Stimulated activated CD4-positive, alpha-beta T cell treated with anti-CD3 and anti-CD28 coated beads, Interleukin-1b, Interleukin-23, amount 100 ng/mL, for 1 hour (primary cell): ENCODE results near the gene HOXD3.

ENCODE experiments used
- DNase-seq, 2 donors: peaks; one replicate each; pipeline ENCODE4 v3.0.0-alpha.2; 2020; ENCODE audit warnings: low read depth in 2 of 2

The HOXD3 gene

DNA sequence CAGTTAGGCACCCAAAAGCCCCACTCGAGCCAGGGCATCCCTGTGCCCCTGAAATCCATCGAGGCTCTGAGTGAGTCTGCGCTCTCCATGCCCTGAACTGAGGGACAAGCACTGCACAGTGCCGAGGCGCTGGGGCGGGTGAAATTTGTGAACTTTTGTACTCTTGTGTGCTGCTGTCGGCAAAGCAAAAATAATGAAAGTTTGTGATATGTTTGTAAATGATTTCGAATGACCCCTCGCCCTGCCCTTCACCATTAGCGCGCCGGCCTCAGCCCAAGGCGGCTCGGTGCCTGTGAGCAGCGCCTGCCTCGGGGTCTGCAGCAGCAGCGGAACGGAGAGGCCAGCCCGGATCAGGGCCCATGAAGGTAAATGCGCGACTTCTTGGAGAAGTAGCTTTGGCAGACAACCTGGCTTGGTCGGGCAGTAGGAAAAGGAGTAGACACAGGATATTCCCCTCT lies 7.6 kb upstream of the HOXD3 start:
- no peak for DNase-seq

DNA sequence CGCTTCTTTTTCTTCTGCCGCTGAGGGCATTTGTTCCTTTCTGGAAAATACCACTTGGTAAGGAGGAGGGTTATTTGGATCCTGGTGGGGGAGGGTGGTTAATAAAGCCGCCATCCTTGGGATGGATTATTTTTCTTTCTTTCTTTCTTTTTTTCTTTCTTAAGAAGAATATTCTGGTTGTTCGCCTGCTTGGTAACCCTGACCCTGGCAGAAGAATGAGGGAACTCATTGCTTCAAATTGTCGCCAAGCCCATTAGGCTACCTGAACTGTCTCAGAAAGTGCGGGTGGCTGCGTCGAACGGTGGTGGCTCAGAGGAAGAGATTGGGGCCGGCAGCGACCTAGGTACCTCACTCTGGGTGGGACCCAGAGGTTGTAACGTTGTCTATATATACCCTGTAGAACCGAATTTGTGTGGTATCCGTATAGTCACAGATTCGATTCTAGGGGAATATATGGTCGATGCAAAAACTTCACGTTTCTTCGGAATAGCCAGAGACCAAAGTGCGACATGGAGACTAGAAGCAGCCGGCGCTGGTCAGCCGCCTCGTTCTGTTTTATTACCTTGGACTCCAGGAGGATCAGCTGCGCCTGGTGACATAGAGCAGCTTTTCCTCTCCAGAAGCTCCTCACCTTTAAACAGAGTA lies 7.0 kb upstream of the HOXD3 start:
- no peak for DNase-seq

DNA sequence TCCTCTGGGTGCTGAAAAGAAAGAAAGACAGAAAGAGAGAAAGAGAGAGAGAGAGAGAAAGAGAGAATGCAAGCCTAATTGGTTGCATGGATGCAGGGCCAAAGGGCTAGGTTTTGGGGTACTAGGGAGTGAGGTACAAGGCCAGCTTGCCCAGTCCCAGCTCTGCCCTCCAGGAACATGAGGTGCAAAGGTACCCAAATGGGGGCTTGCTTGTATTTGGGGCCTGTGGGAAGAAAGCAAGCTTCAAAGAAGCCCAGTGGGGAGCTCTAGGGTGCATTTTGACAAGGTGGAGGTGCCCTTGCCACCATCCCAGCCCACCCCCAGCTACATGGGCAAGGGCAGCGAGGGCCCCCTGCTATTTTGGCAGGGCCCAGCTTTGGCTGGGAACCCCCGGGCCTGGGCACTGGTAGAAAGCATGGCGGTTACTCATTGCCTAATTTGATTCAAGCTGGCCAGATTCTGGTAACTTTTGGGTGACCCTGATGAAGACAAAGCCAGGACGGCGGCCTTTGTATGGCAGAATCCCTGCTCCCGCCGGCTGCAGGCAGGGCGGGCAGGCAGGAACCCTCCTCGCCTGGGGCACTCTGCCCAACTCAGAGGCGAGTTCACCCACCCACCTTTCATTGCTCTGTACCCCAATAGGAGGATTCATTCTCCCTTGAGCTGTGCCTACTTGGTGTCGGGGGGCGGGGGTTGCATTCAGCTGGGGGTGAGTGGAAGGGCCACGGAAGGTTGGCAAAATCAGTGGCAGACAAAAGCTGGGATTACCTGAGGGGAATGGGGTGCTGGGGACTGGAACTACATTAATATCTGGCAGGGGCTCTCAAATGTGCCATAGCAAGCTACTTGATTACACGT lies 6.3 kb upstream of the HOXD3 start:
- no peak for DNase-seq

DNA sequence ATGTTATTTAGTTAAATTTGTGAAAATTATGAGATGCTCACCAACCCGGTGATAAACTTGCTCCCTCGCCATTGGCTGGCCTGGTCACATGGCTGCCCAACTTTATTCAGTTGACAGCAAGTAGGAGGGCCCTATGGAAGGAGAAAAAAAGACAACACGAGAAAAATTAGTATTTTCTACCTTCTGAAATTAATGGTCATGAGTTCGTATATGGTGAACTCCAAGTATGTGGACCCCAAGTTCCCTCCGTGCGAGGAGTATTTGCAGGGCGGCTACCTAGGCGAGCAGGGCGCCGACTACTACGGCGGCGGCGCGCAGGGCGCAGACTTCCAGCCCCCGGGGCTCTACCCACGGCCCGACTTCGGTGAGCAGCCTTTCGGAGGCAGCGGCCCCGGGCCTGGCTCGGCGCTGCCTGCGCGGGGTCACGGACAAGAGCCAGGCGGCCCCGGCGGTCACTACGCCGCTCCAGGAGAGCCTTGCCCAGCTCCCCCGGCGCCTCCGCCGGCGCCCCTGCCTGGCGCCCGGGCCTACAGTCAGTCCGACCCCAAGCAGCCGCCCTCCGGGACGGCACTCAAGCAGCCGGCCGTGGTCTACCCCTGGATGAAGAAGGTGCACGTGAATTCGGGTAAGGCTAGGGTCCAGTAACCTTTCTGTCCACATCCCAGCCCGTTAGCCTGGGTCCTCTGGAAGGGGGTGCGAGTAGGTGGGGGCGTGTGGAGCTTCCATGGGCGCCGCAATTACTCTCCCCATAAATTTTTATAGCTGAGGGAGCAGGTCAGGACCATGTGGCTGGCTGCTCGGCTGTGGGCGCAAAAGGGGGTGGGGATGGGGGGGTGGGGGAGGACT lies 5.4 kb upstream of the HOXD3 start, which contains the start of gene HOXD4:
HOXD4 (plus strand) TSS at position 109 of the 846 bp plus-strand sequence; CDS start at position 193, 84 bp downstream.
- DNase-seq: no peak

DNA sequence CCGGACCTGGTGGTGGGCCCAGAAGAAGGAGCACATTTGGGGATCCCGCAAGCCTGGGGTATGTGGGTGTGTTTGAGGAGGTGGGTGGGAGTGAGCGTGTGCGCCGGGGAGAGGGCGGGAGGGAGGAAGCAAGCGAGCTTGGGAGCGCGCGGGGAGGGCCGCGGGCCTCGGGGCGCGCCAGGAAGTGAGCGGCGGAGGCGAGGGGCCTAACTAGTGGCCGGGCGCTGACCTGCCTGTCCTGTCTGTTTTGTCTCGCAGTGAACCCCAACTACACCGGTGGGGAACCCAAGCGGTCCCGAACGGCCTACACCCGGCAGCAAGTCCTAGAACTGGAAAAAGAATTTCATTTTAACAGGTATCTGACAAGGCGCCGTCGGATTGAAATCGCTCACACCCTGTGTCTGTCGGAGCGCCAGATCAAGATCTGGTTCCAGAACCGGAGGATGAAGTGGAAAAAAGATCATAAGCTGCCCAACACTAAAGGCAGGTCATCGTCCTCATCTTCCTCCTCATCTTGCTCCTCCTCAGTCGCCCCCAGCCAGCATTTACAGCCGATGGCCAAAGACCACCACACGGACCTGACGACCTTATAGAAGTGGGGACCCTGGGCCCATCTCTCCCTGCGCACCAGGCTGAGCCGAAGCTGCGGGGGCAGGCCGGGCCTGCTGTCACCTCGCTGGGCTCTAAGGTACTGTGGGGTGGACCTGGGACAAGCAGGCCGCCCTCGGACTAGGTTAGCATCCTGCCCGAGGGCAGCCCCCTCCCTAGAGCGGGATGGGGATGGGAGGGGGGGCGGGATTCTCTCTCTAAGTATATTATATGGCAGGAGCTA lies 4.5 kb upstream of the HOXD3 start:
- DNase-seq: no peak

DNA sequence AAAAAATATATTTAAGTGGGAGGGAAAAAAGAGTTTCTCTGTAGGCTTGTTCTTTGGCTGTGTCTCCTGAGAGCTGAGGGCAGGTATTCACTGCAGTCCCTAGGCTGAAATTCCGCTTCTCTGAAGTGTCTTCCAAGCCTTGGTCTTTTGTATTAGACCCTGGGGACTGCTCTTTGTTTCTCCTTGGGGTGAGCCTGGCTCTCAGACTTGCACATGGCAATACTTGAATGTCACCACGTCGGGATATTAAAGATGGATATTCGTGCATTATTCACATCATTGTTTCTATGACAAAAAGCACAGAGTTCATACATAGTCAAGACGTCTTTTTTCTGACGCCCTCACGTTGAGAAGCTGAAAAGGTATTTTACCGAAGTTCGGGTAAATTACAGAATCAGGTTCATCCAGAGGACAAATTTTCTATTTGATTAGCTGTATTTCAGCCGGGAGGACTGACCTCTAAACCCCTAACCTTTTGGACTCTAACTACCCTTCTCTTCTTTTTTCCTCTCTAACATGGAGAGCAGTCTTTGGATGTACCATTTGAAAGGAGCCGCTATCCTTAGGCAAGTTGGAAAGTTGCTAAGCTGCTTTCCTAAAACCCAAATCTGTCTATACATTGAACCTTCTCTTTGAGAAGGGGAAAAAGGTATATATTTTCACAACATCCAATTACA lies 2.4 kb upstream of the HOXD3 start:
- DNase-seq: no peak

DNA sequence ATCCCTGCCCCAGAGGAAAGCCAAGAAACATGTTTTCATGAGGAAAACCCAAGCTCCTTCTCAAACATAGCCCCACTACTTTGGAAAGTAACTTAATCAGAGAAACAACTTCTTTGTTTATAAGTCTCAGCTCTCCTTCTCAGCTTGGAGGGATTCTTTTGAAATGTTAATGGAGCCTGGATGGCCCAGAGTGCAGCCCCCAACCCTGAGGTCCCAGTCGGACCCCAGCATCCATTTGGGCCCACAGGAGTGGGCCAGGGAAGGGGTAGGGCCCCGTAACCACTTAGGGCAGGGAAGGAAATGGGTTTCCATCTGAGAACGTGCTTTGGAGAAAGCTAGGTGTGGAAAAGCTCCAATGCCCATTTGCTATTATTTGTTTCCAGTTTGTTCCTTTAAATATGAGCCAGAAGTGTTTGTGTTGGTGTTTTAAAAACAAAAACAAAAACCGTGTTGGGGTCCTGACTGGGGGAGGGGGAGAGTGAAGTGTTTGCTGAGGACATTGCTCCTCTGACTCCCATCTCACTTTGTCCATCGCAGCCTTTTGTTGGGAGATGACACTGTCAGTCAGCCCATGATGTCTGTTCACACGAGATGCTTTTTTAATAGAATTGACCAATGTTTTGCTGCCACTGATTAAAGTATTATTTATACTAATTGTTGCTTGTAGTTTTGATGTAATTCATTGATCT lies 1.6 kb upstream of the HOXD3 start:
- DNase-seq: no peak

DNA sequence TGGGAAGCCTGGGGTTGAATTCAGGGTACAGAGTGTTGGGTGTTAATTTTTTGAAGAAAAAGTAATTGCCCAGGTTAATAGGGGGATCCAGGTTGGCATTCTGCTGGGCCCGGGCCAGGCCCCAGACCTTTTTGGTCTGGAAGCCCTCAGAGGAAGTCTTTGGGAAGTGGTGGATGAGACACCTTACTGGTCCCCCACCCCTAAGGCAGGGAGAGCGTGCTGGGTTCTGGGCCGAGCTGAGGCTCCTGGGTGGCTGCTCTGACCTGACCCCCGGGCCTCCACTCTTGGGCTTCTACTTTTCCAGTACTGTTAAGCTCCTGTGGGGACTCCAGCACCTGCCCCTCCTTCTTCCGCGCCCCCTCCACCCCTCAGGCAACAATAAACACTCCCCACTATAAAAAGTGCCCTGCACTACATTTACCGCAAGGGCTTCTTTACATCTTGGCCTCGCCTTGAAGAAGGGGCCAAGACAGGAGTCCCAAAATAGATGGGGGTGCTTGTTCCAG lies 753 bp upstream of the HOXD3 start:
- DNase-seq: no peak

DNA sequence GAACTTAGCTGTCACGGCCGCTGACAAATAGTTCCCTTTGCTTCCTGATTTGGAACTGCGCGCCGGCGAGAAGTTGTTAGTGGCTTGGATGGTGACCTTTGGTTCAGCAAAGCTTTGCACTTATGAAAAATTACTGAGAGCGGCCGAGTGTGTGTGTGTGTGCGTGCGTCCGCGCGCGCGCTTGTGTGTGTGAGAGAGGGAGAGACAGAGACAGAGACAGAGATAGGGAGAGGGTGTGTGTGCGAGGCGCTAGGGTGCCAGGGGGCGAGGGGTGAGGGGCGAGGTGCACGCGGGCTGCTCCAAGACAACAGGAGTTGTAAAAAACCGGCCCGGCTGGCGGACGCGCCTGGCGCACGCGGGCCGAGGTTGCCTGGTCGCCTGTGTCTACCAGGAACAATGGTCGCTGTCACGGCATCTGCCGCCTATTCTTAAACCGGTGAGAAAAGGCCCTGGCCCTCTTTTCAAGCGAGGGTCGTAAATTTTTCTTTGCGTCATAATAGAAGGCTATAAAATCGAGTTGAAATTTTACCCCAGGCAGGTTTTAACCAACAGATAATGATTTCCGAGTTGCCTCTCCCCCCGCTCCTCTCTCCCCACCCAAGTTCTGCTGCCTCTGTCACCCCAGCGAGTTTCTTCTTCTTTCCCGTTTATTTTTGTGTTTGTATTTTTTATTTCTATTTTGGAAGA lies 535 bp downstream of the HOXD3 start:
- no peak for DNase-seq

DNA sequence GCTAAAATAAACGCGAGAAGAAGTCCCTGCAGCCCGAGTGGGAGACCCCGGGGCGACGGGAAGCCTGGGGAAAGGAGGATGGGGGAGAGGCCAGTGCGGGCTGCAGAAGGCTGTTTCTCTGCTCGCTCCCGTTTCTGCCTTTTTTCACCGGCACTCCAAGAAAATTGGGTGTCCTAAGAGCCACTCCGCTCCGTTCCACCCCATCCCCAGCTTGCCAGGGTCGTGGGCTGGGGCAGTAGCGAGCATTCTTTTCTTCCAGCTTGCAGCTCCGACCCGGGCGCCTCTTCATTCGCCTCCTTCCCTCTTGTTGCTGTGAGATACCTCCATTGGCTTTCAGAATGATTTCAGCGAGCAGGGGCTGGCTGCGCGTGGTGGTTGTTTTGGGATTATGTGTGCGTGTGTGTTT lies 1.1 kb downstream of the HOXD3 start:
- no peak for DNase-seq

DNA sequence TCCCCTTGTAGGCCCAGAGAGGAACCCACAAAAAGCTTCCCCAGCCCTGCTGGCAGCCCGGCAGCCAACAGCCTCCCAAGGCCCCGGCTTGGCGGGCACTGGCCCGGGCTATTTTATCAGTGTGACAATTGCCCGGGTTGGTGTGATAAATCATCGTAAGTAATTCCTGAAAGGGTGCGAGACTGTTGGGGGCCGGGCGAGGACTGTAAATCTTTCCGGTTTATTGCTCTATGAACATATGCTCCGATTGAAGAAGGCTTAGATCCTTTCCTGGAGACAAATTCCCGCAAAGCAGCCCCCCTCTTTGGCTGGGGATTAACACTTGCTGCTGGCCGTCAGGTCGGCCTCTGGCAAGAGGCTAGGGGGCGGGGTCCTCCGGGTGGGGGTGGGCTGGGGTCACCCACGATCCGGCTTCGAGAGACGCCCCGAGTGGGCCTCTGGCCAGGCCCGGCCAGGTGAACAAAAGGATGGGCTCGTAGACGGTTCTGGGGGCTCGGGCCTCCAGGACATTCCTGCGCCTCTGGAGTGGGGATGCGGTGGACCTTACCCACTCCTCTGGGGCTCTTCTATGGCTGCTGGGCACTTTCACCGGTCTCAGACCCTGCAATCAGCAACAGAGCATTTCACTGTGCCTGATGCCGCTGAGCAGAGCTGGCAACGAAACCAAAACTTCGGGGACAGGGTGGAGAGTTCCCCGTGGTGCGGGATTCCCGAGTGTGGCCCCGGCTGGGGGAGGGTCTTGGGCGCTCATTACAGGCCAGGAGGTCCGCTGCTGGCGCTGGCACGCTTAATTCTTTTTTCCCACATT lies 2.0 kb downstream of the HOXD3 start:
- no peak for DNase-seq

DNA sequence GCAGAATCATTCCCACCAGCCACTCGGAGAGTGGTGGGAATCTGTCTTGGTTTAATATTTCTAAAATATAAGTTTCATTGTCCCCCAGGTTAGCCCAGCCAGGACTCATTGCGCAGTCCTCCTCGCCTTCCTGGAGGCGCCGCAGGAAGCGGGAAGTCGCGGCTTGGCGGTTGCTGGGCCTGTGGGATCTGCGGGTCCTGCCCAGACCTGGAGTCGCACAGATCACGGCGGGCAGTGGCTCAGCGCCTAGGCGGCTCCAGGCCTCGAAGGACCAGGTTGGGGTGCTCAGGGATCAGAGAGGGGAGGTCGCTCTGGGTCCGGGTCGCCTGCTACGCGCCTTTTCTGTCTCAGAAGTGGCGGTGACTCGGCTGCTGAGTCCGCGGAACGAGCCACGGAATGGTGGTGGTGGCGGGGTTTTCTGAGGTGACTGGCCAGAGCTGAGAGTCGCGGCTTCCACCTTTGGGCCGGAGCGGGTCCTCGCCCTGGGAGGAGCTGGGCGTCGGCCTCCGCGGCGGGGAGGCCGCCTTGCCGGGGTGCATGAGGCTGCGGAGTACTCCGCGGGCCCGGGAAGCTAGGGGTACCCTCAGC lies 2.6 kb downstream of the HOXD3 start:
- no peak for DNase-seq

DNA sequence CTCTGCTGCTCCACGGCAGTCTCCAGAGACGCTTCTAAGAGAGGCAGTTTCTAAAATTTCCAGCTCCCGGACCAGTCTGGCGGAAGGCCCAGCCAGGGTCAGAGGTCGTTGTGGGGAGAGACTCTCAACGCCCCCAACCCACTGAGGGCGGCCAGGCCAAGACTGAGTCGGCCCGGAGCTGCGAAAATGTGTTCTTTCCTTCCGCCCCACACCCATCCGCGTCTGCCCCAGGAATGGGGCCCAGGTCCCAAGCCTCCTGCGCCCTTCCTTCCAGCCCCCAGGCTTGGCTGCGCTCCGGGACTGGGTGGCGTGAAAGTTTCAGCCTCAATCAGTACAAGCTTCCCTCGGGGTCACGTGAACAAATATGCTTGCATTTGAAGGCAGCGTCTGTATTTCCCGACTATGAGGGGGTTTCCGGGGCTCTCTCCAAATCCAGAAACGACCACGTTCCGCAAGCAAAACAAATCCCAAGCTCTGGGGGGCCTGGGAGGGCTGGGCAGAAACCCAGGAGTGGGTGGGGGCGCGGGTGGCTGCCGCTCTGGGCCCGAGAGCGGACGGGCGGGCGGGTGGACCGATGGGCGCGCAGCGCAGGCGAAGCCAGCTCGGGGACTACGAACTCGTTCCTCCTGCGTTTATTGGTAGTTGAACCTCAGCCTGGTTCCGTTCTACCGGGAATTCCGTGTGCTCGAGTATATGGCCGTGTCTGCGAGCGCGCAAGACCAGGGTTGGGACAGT lies 3.3 kb downstream of the HOXD3 start:
- no peak for DNase-seq

DNA sequence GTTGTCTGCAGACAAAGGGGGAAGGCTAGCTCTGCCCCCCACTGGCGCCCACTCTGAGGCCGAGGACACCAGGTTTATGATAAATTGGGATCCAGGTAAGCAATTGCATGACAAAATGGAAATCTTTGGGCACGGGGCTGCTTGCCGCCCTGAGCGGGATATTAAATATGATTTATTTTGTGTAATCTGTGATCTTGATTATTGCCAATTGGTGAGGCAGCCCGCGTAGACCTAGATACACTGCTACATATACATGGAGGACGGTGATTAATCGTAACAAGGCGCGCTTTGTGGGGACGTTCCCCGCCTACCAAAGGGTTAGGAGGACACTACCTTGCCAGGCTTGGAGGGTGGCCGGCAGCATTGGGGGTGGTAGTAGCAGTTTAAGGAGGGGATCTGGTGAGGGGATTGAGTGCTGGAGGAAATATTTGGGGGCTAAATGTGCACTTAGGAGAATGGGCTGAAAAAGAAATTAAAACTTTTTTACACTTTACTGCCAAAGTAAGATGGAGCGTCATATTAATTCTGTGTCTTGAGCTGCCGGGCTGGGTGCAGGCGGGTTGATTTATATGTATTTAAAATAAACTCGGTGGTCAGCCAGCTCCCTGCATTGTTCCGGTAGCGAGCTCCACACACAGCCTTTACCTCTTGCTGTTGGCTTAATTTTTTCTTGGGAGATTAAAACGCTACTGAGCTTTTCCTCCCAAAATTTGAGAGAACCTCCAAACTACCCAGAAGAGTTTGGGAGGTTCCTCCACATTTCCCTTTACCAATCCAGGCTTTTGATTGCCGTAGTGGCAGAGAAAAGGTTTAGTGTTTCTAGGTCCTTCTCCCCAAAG lies 4.1 kb downstream of the HOXD3 start:
- DNase-seq: no peak

DNA sequence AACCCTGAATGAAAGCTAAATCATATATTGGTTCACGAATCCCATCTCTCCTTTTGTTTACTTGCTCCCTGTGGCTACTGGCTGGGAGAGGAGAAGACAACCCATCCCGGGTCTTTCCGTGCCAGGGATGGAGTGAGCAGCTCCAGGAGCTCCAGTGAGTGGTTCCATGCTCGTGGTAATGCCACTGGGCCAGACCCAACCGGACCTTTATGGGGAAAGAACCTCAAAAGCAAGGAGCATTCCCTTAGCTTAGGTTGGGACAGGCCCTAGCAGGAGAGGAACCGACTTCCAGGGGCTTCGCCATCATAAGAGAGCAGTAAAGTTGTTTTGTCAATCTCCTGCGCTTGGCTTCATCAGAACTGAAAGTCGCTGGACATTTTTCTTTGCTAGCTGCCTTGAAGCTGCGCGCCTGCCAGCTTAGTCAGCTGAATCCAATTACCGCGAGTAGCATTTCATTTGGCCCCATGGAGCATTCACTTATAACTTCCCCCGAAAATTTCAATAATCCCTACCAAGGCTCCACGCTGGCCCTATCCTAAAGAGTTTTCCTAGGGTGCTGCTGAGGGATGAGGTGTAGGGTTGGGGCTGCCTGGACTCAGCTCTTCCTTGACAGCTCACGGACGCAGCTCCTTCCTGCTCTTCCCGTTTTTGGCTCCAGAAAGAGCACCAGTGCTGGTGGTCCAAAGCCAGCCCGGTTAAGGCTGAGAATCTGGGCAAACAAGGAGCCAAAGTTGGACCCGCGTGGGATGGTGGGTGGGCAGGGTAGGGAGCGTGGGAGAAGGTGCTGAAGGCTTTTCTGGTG lies 4.9 kb downstream of the HOXD3 start:
- DNase-seq: no peak
